ENCODE measurements around the gene SCN8A. TPM values are rescaled to one million over a fixed set of nuclear protein-coding genes. Genes with fewer than 3 reads are reported as not detected.
"Not testable (repeated sequence)": the region's sequence is repeated elsewhere in the genome, so short reads cannot be mapped to it uniquely, and the experiment has no call there.

SCN8A gene
- total RNA-seq, 4 donors from 2014 or later, result 0.08 to 0.62 (median 0.58) TPM

- H3K9me3 ChIP-seq, result no peaks in the 10 kb centered on the region
- no peak for TF ChIP-seq EP300 (IDR thresholded peaks at IDR 0.05)
- TF ChIP-seq POLR2A (IDR thresholded peaks at IDR 0.05), result no peak
- no peak for TF ChIP-seq POLR2AphosphoS5 (IDR thresholded peaks at IDR 0.05)
- TF ChIP-seq CTCF (IDR thresholded peaks at IDR 0.05), result no peak
- H3K36me3 ChIP-seq, result no peaks in the 10 kb centered on the region
- H3K27me3 ChIP-seq, result no peaks in the 10 kb centered on the region
- no peak overlapping the region for H3K27ac ChIP-seq
- H3K4me3 ChIP-seq, result no peak overlapping the region
- DNase-seq (ENCODE audit: low spot score in 2 of 2), result no peak
- WGBS, result 97% methylated on average over 5 of the region's 5 CpGs
- no peaks in the 10 kb centered on the region for H3K4me1 ChIP-seq
Observed at GRCh38 chr12:51792417-51792816, 201.4 kb downstream of the SCN8A start.

- Histone ChIP-seq H3K9me3 (no peaks in the 10 kb centered on the region), H3K36me3 (no peaks in the 10 kb centered on the region), H3K4me1 (no peaks in the 10 kb centered on the region), H3K4me3 (no peak overlapping the region), H3K27ac (no peak overlapping the region), H3K27me3 (no peaks in the 10 kb centered on the region)
- no peak for DNase-seq (ENCODE audit: low spot score in 2 of 2)
- TF ChIP-seq POLR2A (IDR thresholded peaks at IDR 0.05), result no peak
- no peak for TF ChIP-seq CTCF (IDR thresholded peaks at IDR 0.05)
- no peak for TF ChIP-seq EP300 (IDR thresholded peaks at IDR 0.05)
- no peak for TF ChIP-seq POLR2AphosphoS5 (IDR thresholded peaks at IDR 0.05)
- 92% methylated on average over 1 of the region's 1 CpG for WGBS
Observed at GRCh38 chr12:51793201-51793600, 202.2 kb downstream of the SCN8A start.

DNA sequence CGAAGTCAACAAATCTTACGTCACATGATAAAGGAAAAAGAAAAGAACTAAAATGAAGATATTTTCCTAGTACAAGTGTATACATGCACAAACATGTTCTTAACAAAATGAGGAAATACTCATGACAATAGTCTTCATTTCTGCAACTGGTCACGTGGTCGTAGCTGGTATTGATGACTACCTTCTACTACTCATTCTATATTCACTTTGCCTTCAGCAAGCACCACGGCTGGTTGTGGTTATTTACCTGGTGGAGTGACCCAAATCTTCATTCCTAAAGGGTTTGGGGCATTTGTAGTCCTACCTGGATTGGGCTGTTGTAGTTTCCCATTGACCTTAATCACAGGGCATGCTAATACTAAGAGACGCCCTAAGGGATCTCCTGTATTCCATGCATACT, 206.3 kb downstream of the SCN8A start:
- no peak for TF ChIP-seq POLR2AphosphoS5 (IDR thresholded peaks at IDR 0.05)
- no peak for TF ChIP-seq CTCF (IDR thresholded peaks at IDR 0.05)
- TF ChIP-seq POLR2A (IDR thresholded peaks at IDR 0.05), result no peak
- TF ChIP-seq EP300 (IDR thresholded peaks at IDR 0.05), result no peak
- no peak for DNase-seq (ENCODE audit: low spot score in 2 of 2)
- H3K4me3 ChIP-seq, result no peak overlapping the region
- no peaks in the 10 kb centered on the region for H3K27me3 ChIP-seq
- H3K27ac ChIP-seq, result no peak overlapping the region
- 82% methylated on average over 6 of the region's 6 CpGs for WGBS
- no peaks in the 10 kb centered on the region for H3K4me1 ChIP-seq
- H3K36me3 ChIP-seq, result no peaks in the 10 kb centered on the region
- no peaks in the 10 kb centered on the region for H3K9me3 ChIP-seq

- H3K36me3 ChIP-seq, H3K27ac ChIP-seq: not testable (repeated sequence)
- WGBS, result 90% methylated on average over 2 of the region's 4 CpGs
Observed at GRCh38 chr12:51798051-51798450, 207.0 kb downstream of the SCN8A start.

GRCh38 chr12:51798501-51798900, 207.5 kb downstream of the SCN8A start:
- DNase-seq (ENCODE audit: low spot score in 2 of 2), result no peak
- no peaks in the 10 kb centered on the region for H3K36me3 ChIP-seq
- no peaks in the 10 kb centered on the region for H3K9me3 ChIP-seq
- TF ChIP-seq EP300 (IDR thresholded peaks at IDR 0.05) (no peak), POLR2AphosphoS5 (IDR thresholded peaks at IDR 0.05) (no peak), CTCF (IDR thresholded peaks at IDR 0.05) (no peak), POLR2A (IDR thresholded peaks at IDR 0.05) (no peak)
- no CpG with 5 or more reads among the region's 1 CpG for WGBS
- no peaks in the 10 kb centered on the region for H3K27me3 ChIP-seq
- H3K27ac ChIP-seq, result no peak overlapping the region
- H3K4me1 ChIP-seq, result no peaks in the 10 kb centered on the region
- no peak overlapping the region for H3K4me3 ChIP-seq

More at GRCh38 chr12:51798051-51798450, 207.0 kb downstream of the SCN8A start:
- H3K9me3 ChIP-seq; H3K4me3 ChIP-seq; H3K27me3 ChIP-seq; DNase-seq (ENCODE audit: low spot score in 2 of 2); H3K4me1 ChIP-seq: not testable (repeated sequence)

DNA sequence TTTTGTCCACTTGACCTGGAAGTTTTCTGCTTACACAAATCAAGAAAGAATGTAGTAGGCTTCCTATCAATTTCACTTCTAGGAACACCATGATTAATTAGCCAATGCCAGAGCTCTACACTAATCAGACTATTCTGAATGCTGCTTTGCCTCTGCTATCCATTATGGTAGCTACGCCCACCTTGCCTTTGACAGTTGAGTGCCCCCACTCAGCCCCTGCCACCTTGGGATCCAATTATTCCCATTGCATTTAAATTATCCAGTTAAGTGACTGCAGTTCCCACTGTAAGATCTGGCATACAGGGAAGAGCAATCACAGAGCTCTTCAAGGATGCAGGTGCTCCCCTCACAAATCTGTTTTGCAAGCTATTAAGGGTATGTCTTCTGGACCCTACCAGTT, 210.0 kb downstream of the SCN8A start:
- no peaks in the 10 kb centered on the region for H3K36me3 ChIP-seq
- no peaks in the 10 kb centered on the region for H3K4me1 ChIP-seq
- DNase-seq (ENCODE audit: low spot score in 2 of 2), result no peak
- H3K27ac ChIP-seq, result no peak overlapping the region
- no peaks in the 10 kb centered on the region for H3K27me3 ChIP-seq
- H3K4me3 ChIP-seq, result no peak overlapping the region
- TF ChIP-seq POLR2A (IDR thresholded peaks at IDR 0.05) (no peak), EP300 (IDR thresholded peaks at IDR 0.05) (no peak)
- no peaks in the 10 kb centered on the region for H3K9me3 ChIP-seq
- WGBS, result 92% methylated on average over 1 of the region's 1 CpG
